DND-41 (cell line): Measurements from ENCODE around the gene STAG1.
"Not testable (repeated sequence)": the region's sequence is repeated elsewhere in the genome, so short reads cannot be mapped to it uniquely, and the experiment has no call there.

Experiments
- ATAC-seq: fragments of 200-7000 bp; cut with Tn5 transposase; 3 replicates; pipeline ENCODE4 v1.9.1; 2021; ENCODE audit warnings: low read depth; ENCODE audit not compliant: insufficient read depth
- DNase-seq: peaks from one replicate; pipeline ENCODE4 v3.0.0-alpha.2; 2020
- H2AFZ ChIP-seq: 2 replicates; pipeline ENCODE4 v1.6.0; 2012; ENCODE audit warnings: low read depth, low read length
- H3K27ac ChIP-seq: 2 replicates; pipeline ENCODE4 v1.5.1; 2012; ENCODE audit warnings: low read length, inconsistent platforms
- H3K27me3 ChIP-seq: fragments of 200-600 bp; sonication (generic); 2 replicates; pipeline ENCODE4 v1.6.0; 2012; ENCODE audit warnings: low read length, mild to moderate bottlenecking, inconsistent platforms; ENCODE audit not compliant: insufficient read depth, poor library complexity
- H3K36me3 ChIP-seq: 2 replicates; pipeline ENCODE4 v1.5.1; 2012; ENCODE audit warnings: low read length, inconsistent platforms; ENCODE audit not compliant: insufficient read depth
- H3K4me1 ChIP-seq: 2 replicates; pipeline ENCODE4 v1.5.1; 2012; ENCODE audit warnings: mild to moderate bottlenecking, low read length; ENCODE audit not compliant: insufficient read depth
- H3K4me2 ChIP-seq: 2 replicates; pipeline ENCODE4 v1.6.0; 2012; ENCODE audit warnings: mild to moderate bottlenecking, moderate library complexity, low read length, inconsistent platforms; ENCODE audit not compliant: insufficient read depth
- H3K4me3 ChIP-seq, 2 experiments: fragments of 200-600 bp in 1 of 2; shearing (Covaris generic) in 1 of 2; 2 replicates each; pipeline ENCODE4 v1.5.1; 2012 to 2016; ENCODE audit warnings: inconsistent platforms in 2 of 2, low read length in 2 of 2, mild to moderate bottlenecking in 2 of 2, low read depth in 1 of 2, moderate library complexity in 1 of 2
- H3K79me2 ChIP-seq: 2 replicates; pipeline ENCODE4 v1.6.0; 2012; ENCODE audit warnings: low read length, inconsistent platforms; ENCODE audit not compliant: insufficient read depth
- H3K9ac ChIP-seq: 2 replicates; pipeline ENCODE4 v1.6.0; 2012; ENCODE audit warnings: low read depth, mild to moderate bottlenecking, inconsistent platforms, low read length, moderate library complexity
- H3K9me3 ChIP-seq: 2 replicates; pipeline ENCODE4 v1.5.1; 2012; ENCODE audit warnings: low read length, moderate library complexity, mild to moderate bottlenecking, inconsistent platforms; ENCODE audit not compliant: insufficient read depth, severe bottlenecking
- H4K20me1 ChIP-seq: 2 replicates; pipeline ENCODE4 v1.6.0; 2012; ENCODE audit warnings: low read length; ENCODE audit not compliant: insufficient read depth
- CTCF ChIP-seq: IDR thresholded peaks from 2 replicates; pipeline ENCODE4 v1.5.1; 2012; ENCODE audit warnings: borderline replicate concordance, low read length, moderate library complexity, mild to moderate bottlenecking; ENCODE audit not compliant: poor library complexity, severe bottlenecking; ENCODE audit errors: extremely low read depth
- EZH2 ChIP-seq: IDR thresholded peaks from 3 replicates; pipeline ENCODE4 v1.6.1; 2012; ENCODE audit warnings: borderline replicate concordance, low read depth, mild to moderate bottlenecking, moderate library complexity, low read length, inconsistent platforms; ENCODE audit not compliant: severe bottlenecking

Gene STAG1

GRCh38 chr3:136750209-136750896 is 1.8 kb downstream of the STAG1 start:
- Histone ChIP-seq H3K4me2 (peak overlapping the region; percentile 79), H3K27ac (peak overlapping the region; percentile 92), H2AFZ (peak overlapping the region; percentile 73), H3K9me3 (no peaks in the 10 kb centered on the region), H3K79me2 (peaks cover 77% of the 10 kb centered on the region), H3K4me3 (peak overlapping the region; percentile 69 to 87), H3K9ac (peak overlapping the region; percentile 92), H3K36me3 (peaks cover 3% of the 10 kb centered on the region; the same call in 1 of the 2 replicates), H3K27me3 (no peaks in the 10 kb centered on the region), H4K20me1 (peaks cover 6% of the 10 kb centered on the region; the same call in 1 of the 2 replicates), H3K4me1 (peaks cover 60% of the 10 kb centered on the region)
- DNase-seq (peak; percentile 33), ATAC-seq (no peak)
- no peak for TF ChIP-seq EZH2
- TF ChIP-seq CTCF, result no peak

- Histone ChIP-seq H3K79me2 (peaks cover 85% of the 10 kb centered on the region), H3K4me1 (peaks cover 62% of the 10 kb centered on the region), H3K4me2 (peak overlapping the region; percentile 79), H3K36me3 (peaks cover 10% of the 10 kb centered on the region), H3K4me3 (peak overlapping the region in 1 of 2 experiments; percentile 69; a peak in 1 of 4 replicates), H3K9ac (peak overlapping the region; percentile 92), H3K27ac (peak overlapping the region; percentile 92)
- not testable (repeated sequence) for ATAC-seq, H3K27me3 ChIP-seq, H4K20me1 ChIP-seq, DNase-seq, H3K9me3 ChIP-seq, H2AFZ ChIP-seq
Measured at GRCh38 chr3:136749602-136750001, 2.6 kb downstream of the STAG1 start.

GRCh38 chr3:136749091-136749490 is 3.1 kb downstream of the STAG1 start:
- ATAC-seq, result no peak
- Histone ChIP-seq H3K79me2 (peaks cover 90% of the 10 kb centered on the region), H3K27me3 (no peaks in the 10 kb centered on the region), H4K20me1 (peaks cover 8% of the 10 kb centered on the region; the same call in 1 of the 2 replicates), H3K27ac (peak overlapping the region; percentile 52), H3K4me2 (peak overlapping the region; percentile 79), H3K9me3 (peaks cover 2% of the 10 kb centered on the region), H2AFZ (no peak overlapping the region), H3K4me3 (peak overlapping the region in 1 of 2 experiments; percentile 2; a peak in 1 of 4 replicates), H3K4me1 (peaks cover 61% of the 10 kb centered on the region), H3K36me3 (peaks cover 14% of the 10 kb centered on the region), H3K9ac (peak overlapping the region; percentile 1; the same call in 1 of the 2 replicates)
- TF ChIP-seq EZH2 (no peak), CTCF (no peak)
- no peak for DNase-seq

- no peak for ATAC-seq
- H4K20me1 ChIP-seq, result peaks cover 18% of the 10 kb centered on the region; the same call in 1 of the 2 replicates
- DNase-seq, result no peak
- H3K36me3 ChIP-seq, result peaks cover 22% of the 10 kb centered on the region
- peak overlapping the region; percentile 24; the same call in 1 of the 2 replicates for H3K9ac ChIP-seq
- TF ChIP-seq CTCF, result no peak
- H3K79me2 ChIP-seq, result peaks cover 100% of the 10 kb centered on the region
- no peak overlapping the region; the same call in 1 of the 2 replicates for H3K4me2 ChIP-seq
- H3K4me1 ChIP-seq, result peaks cover 50% of the 10 kb centered on the region
- peak overlapping the region; percentile 28 for H3K27ac ChIP-seq
- H3K9me3 ChIP-seq, result peaks cover 10% of the 10 kb centered on the region
- no peak overlapping the region for H2AFZ ChIP-seq
- no peaks in the 10 kb centered on the region for H3K27me3 ChIP-seq
- H3K4me3 ChIP-seq, result no peak overlapping the region
Measured at GRCh38 chr3:136745916-136746315, 6.3 kb downstream of the STAG1 start.
